ENCODE measurements around the gene EXT2. TPM values are rescaled to one million over a fixed set of nuclear protein-coding genes. Genes with fewer than 3 reads are reported as not detected.

The EXT2 gene
- total and polyA plus RNA-seq, 2 donors = 19.3 to 20.2 TPM

DNA sequence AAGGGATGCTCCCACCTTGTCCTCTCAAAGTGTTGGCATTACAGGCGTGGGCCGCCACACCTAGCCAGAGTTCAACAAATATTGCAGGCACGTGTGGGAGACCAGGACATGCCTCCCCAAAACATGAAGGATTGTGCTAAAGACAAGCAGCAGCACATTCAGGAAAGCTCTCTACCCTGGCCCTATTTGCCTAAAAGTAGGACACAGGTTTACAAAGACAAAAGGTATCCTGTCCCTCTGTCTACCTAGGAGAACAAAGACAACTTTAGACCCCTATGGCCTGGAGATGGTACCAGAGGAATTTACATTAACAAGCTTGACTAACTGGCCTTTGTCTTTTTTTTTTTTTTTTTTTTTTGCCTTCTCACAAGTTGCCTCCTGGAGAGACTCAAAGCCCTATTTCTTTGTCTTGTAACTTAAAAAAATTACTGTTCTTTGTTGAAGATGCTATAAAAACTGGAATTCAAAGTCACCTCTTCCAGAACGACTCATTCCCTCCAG is 30.3 kb upstream of the EXT2 start:
- H3K4me3 ChIP-seq (ENCODE audit: low read length in 2 of 2) = peak overlapping the region in 1 of 2 donors; percentile 70
- no peaks in the 10 kb centered on the region for H3K36me3 ChIP-seq (ENCODE audit: control insufficient read depth in 2 of 2, insufficient read depth in 2 of 2, low read length in 1 of 2)
- no peak for DNase-seq (ENCODE audit: low read depth in 6 of 9, low spot score in 9 of 9)
- peaks cover 4 to 14% of the 10 kb centered on the region in 2 donors for H3K4me1 ChIP-seq (ENCODE audit: control insufficient read depth in 2 of 2, insufficient read depth in 2 of 2, low read length in 2 of 2)
- no peak overlapping the region for H3K27ac ChIP-seq (ENCODE audit: low read depth in 1 of 2, low read length in 1 of 2)
- H3K9me3 ChIP-seq (ENCODE audit: control insufficient read depth in 2 of 2, insufficient read depth in 1 of 2, low read length in 1 of 2) = no peaks in the 10 kb centered on the region
- 80% methylated on average over 4 of the region's 4 CpGs for WGBS
- H3K27me3 ChIP-seq (ENCODE audit: control insufficient read depth in 2 of 2, insufficient read depth in 1 of 2, low read length in 1 of 2) = no peaks in the 10 kb centered on the region

DNA sequence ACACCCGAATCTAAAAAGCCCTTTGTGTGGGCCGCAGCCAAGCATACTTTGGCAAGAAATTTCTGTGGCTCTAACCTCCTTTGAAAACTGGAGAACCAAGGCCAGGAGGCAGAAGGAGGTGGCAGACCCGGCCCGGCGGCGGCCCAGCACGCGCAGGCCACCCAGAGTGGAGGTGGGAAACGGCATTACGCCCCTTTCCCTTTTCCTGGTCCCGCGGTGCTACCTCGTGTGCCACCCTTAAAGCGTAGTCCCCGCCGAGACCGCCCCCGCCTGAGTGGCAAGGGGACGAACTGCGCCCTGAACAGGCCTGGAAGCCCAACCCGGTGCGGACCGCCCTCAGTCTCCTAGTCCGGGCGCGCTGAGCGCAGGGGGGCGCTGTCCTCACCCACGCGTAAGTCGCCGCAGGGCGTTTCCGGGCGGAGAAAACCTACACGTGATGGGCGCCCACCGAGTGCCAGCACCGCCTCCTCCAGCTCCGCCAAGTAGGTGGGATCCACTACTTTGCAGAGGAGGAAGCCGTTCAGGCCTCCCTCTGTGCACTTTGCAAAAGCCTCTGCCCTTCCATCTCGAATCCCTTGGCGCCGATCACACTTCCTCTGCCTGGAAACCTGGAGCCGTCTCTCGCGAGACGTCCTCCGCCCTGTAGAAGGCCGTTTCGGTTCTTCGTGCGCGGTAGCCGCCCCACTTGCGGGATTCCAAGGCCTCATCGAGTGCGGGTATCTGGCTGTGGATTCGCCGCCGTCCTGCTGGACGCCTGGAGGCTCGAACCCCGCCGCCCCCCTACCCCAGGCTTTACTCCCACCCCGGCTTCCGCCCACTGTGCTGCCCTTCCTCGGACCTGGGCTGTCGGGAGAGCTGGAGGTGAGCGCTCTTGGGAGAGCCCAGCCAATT is 29.4 kb upstream of the EXT2 start, which contains the start of gene ACCS:
TSS of gene ACCS (plus strand) at position 430 of the 891 bp plus-strand sequence. CDS start 1,358 bp downstream, outside the sequence.
- Histone ChIP-seq H3K4me3 (ENCODE audit: low read length in 2 of 2) (peak within 1 kb of the TSS; percentile 69 to 70), H3K36me3 (ENCODE audit: control insufficient read depth in 2 of 2, insufficient read depth in 2 of 2, low read length in 1 of 2) (no peaks in the 10 kb centered on the region), H3K27ac (ENCODE audit: low read depth in 1 of 2, low read length in 1 of 2) (peak within 1 kb of the TSS; percentile 65 to 82), H3K4me1 (ENCODE audit: control insufficient read depth in 2 of 2, insufficient read depth in 2 of 2, low read length in 2 of 2) (peaks cover 4 to 14% of the 10 kb centered on the region in 2 donors), H3K27me3 (ENCODE audit: control insufficient read depth in 2 of 2, insufficient read depth in 1 of 2, low read length in 1 of 2) (no peaks in the 10 kb centered on the region), H3K9me3 (ENCODE audit: control insufficient read depth in 2 of 2, insufficient read depth in 1 of 2, low read length in 1 of 2) (no peaks in the 10 kb centered on the region)
- peak; percentile 66 to 94 (median 83) for DNase-seq (ENCODE audit: low read depth in 6 of 9, low spot score in 9 of 9)
- WGBS = 2% methylated on average over 70 of the region's 70 CpGs

DNA sequence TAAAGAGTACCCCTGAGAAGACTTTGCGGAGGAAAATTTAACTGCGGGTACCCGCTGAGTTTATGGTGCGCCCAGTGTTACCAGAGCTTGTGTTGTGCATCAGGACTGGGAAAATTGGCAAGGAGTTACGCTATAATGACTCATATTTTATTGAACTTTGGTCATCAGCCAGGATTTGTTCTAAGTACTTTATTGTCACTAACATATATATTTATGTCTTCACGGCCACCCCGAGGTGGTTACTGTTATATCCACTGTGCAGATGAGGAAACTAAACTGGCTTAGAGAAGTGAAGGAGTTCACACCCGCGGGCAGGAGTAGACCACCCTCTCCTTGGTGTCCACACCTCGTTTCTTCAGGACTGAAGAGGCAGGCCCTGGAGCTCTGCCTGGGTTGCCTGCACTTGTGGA is 28.7 kb upstream of the EXT2 start:
- Histone ChIP-seq H3K4me3 (ENCODE audit: low read length in 2 of 2) (peak overlapping the region; percentile 69 to 70), H3K36me3 (ENCODE audit: control insufficient read depth in 2 of 2, insufficient read depth in 2 of 2, low read length in 1 of 2) (no peaks in the 10 kb centered on the region), H3K4me1 (ENCODE audit: control insufficient read depth in 2 of 2, insufficient read depth in 2 of 2, low read length in 2 of 2) (peaks cover 4 to 14% of the 10 kb centered on the region in 2 donors), H3K9me3 (ENCODE audit: control insufficient read depth in 2 of 2, insufficient read depth in 1 of 2, low read length in 1 of 2) (no peaks in the 10 kb centered on the region), H3K27ac (ENCODE audit: low read depth in 1 of 2, low read length in 1 of 2) (peak overlapping the region; percentile 48 to 65), H3K27me3 (ENCODE audit: control insufficient read depth in 2 of 2, insufficient read depth in 1 of 2, low read length in 1 of 2) (no peaks in the 10 kb centered on the region)
- 48% methylated on average over 10 of the region's 10 CpGs for WGBS
- peak in 1 of 9 donors; percentile 3 for DNase-seq (ENCODE audit: low read depth in 6 of 9, low spot score in 9 of 9)

DNA sequence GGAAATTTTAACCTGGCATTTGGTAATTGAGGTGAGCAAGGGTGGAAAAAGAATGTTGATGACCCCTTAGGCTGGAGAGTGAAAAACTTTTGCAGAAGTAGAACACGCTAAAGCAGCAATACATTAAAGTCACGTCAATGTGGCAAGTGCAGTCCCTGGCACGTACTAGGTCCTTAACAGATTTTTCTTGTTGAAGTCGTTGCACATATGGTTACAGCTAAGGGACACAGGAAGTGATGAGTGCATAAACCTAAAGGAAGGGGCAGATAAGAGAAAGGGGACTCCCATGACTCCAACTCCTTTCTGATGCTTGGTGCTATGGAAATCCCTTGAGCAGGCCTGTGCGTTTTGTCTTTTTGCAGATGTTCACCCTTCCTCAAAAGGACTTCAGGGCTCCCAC is 28.2 kb upstream of the EXT2 start:
- Histone ChIP-seq H3K27me3 (ENCODE audit: control insufficient read depth in 2 of 2, insufficient read depth in 1 of 2, low read length in 1 of 2) (no peaks in the 10 kb centered on the region), H3K36me3 (ENCODE audit: control insufficient read depth in 2 of 2, insufficient read depth in 2 of 2, low read length in 1 of 2) (no peaks in the 10 kb centered on the region), H3K4me1 (ENCODE audit: control insufficient read depth in 2 of 2, insufficient read depth in 2 of 2, low read length in 2 of 2) (peaks cover 4 to 14% of the 10 kb centered on the region in 2 donors), H3K4me3 (ENCODE audit: low read length in 2 of 2) (no peak overlapping the region), H3K9me3 (ENCODE audit: control insufficient read depth in 2 of 2, insufficient read depth in 1 of 2, low read length in 1 of 2) (no peaks in the 10 kb centered on the region), H3K27ac (ENCODE audit: low read depth in 1 of 2, low read length in 1 of 2) (no peak overlapping the region)
- peak in 1 of 9 donors; percentile 5 for DNase-seq (ENCODE audit: low read depth in 6 of 9, low spot score in 9 of 9)
- WGBS = 51% methylated on average over 5 of the region's 5 CpGs

DNA sequence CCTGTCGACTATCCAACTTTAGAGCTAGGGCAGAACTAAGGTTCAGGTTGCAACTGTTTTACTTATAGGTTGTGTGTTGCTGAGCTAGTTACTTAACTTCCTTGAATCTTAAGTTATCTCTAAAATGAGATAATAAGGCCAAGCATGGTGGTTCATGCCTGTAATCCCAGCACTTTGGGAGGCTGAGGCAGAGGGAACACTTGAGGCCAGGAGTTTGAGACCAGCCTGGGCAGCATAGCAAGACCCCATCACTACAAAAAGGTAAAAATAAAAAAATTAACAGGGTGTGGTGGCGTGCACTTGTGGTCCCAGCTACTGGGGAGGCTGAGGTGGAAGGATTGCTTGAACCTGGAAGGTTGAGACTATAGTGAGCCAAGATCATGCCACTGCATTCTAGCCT is 27.3 kb upstream of the EXT2 start:
- H3K27me3 ChIP-seq (ENCODE audit: control insufficient read depth in 2 of 2, insufficient read depth in 1 of 2, low read length in 1 of 2) = no peaks in the 10 kb centered on the region
- H3K9me3 ChIP-seq (ENCODE audit: control insufficient read depth in 2 of 2, insufficient read depth in 1 of 2, low read length in 1 of 2) = no peaks in the 10 kb centered on the region
- H3K27ac ChIP-seq (ENCODE audit: low read depth in 1 of 2, low read length in 1 of 2) = no peak overlapping the region
- DNase-seq (ENCODE audit: low read depth in 6 of 9, low spot score in 9 of 9) = no peak
- peaks cover 4 to 14% of the 10 kb centered on the region in 2 donors for H3K4me1 ChIP-seq (ENCODE audit: control insufficient read depth in 2 of 2, insufficient read depth in 2 of 2, low read length in 2 of 2)
- H3K36me3 ChIP-seq (ENCODE audit: control insufficient read depth in 2 of 2, insufficient read depth in 2 of 2, low read length in 1 of 2) = no peaks in the 10 kb centered on the region
- H3K4me3 ChIP-seq (ENCODE audit: low read length in 2 of 2) = no peak overlapping the region
- 98% methylated on average over 2 of the region's 2 CpGs for WGBS

DNA sequence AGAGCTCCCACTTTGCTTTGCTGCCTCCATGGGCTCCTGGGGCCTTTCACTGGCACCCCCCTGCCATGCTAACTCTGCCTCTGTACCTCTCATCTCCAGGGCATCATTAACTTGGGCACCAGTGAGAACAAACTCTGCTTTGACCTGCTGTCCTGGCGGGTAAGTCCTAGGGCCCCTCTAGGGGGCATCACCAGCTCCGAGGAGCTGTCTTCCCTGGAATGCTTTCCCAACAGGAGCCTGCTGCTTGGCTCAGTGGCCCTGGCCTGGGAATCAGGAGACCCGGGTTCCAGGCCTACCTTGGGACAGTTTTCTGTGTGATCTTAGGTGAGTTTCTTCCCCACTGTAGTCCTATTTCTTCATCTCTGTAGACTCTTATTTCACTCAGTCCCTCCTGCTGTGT is 24.3 kb upstream of the EXT2 start:
- peaks cover 0 to 10% of the 10 kb centered on the region in 2 donors for H3K4me1 ChIP-seq (ENCODE audit: control insufficient read depth in 2 of 2, insufficient read depth in 2 of 2, low read length in 2 of 2)
- no peak overlapping the region for H3K4me3 ChIP-seq (ENCODE audit: low read length in 2 of 2)
- no peak overlapping the region for H3K27ac ChIP-seq (ENCODE audit: low read depth in 1 of 2, low read length in 1 of 2)
- no peak for DNase-seq (ENCODE audit: low read depth in 6 of 9, low spot score in 9 of 9)
- no peaks in the 10 kb centered on the region for H3K9me3 ChIP-seq (ENCODE audit: control insufficient read depth in 2 of 2, insufficient read depth in 1 of 2, low read length in 1 of 2)
- 95% methylated on average over 3 of the region's 3 CpGs for WGBS
- H3K36me3 ChIP-seq (ENCODE audit: control insufficient read depth in 2 of 2, insufficient read depth in 2 of 2, low read length in 1 of 2) = no peaks in the 10 kb centered on the region
- H3K27me3 ChIP-seq (ENCODE audit: control insufficient read depth in 2 of 2, insufficient read depth in 1 of 2, low read length in 1 of 2) = no peaks in the 10 kb centered on the region

DNA sequence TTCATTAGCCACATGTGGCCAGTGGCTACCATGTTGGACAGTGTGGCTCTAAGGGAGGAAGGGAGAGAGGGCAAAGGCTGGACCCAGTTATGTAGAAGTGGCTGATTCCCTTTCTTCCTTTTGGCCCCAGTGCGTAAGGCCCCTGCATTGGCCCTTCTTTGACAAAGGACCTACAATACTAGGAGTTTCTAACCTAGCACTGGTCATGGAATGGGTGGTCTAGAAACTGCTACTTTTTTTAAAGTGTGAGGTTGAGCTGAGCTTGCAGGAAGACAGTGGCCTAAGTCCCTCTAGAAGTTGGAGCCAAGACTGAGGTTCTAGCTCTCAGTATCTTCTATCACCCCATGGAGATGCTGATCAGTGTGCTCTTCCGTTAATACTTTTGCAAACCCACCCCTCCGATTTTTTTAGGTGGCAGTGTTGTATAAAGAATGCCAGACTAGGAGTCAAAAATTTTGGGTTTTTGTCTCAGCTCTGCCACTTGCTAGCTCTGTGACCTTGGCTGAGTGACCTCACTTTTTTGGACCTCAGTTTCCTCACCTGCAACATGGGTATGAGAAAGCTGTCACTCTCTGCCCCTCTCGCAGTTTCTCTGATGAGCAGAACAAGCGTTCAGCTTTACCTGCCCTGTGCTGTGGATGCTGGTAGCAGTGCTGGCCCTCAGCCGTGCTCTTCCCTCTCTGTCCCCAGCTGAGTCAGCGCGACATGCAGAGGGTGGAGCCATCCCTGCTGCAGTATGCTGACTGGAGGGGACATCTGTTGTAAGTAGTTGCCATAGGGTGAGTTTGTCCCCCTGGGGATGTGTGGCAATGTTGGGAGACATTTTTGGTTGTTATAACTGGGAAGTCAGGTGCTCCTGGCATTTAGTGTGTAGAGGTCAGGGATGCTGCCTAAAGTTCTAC is 22.5 kb upstream of the EXT2 start:
- Histone ChIP-seq H3K27ac (ENCODE audit: low read depth in 1 of 2, low read length in 1 of 2) (no peak overlapping the region), H3K36me3 (ENCODE audit: control insufficient read depth in 2 of 2, insufficient read depth in 2 of 2, low read length in 1 of 2) (no peaks in the 10 kb centered on the region), H3K4me3 (ENCODE audit: low read length in 2 of 2) (no peak overlapping the region), H3K27me3 (ENCODE audit: control insufficient read depth in 2 of 2, insufficient read depth in 1 of 2, low read length in 1 of 2) (no peaks in the 10 kb centered on the region), H3K4me1 (ENCODE audit: control insufficient read depth in 2 of 2, insufficient read depth in 2 of 2, low read length in 2 of 2) (no peaks in the 10 kb centered on the region), H3K9me3 (ENCODE audit: control insufficient read depth in 2 of 2, insufficient read depth in 1 of 2, low read length in 1 of 2) (no peaks in the 10 kb centered on the region)
- WGBS = 96% methylated on average over 8 of the region's 8 CpGs
- no peak for DNase-seq (ENCODE audit: low read depth in 6 of 9, low spot score in 9 of 9)

DNA sequence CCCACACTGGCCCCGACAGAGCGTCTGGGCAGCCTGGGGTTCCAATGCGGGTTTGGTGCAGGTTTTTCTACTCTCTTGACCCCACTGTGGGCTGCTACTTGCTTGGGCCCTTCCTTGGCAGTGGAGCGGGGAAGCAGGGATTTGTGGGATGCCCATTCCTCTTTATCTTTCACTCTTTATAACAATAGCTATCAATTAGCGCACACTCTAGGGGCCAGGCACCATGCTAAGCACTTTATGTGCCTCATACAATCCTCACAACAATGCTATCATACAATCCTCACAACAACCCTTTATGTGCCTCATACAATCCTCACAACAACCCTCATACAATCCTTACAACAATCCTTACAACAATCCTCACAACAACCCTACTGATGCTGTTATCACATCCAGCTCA is 16.7 kb upstream of the EXT2 start:
- H3K27me3 ChIP-seq (ENCODE audit: control insufficient read depth in 2 of 2, insufficient read depth in 1 of 2, low read length in 1 of 2) = no peaks in the 10 kb centered on the region
- H3K36me3 ChIP-seq (ENCODE audit: control insufficient read depth in 2 of 2, insufficient read depth in 2 of 2, low read length in 1 of 2) = peaks cover 0 to 2% of the 10 kb centered on the region in 2 donors
- WGBS = 98% methylated on average over 5 of the region's 5 CpGs

More for the DNA sequence above, 16.7 kb upstream of the EXT2 start:
- H3K4me3 ChIP-seq (ENCODE audit: low read length in 2 of 2) = no peak overlapping the region
- H3K27ac ChIP-seq (ENCODE audit: low read depth in 1 of 2, low read length in 1 of 2) = no peak overlapping the region
- no peaks in the 10 kb centered on the region for H3K9me3 ChIP-seq (ENCODE audit: control insufficient read depth in 2 of 2, insufficient read depth in 1 of 2, low read length in 1 of 2)
- DNase-seq (ENCODE audit: low read depth in 6 of 9, low spot score in 9 of 9) = no peak
- H3K4me1 ChIP-seq (ENCODE audit: control insufficient read depth in 2 of 2, insufficient read depth in 2 of 2, low read length in 2 of 2) = no peaks in the 10 kb centered on the region

Measured in thymus (tissue), 11 donors.